Measurements from ENCODE around the gene VSIG2.

GRCh38 chr11:124776865-124777645 is 25.0 kb upstream of the VSIG2 start:
- no peak for TF ChIP-seq CEBPB (IDR thresholded peaks at IDR 0.05)
- TF ChIP-seq TCF12 (IDR thresholded peaks at IDR 0.05; ENCODE audit: low read depth): no peak
- no peak for TF ChIP-seq EGR1 (IDR thresholded peaks at IDR 0.05)
- TF ChIP-seq EP300 (IDR thresholded peaks at IDR 0.05; ENCODE audit: borderline replicate concordance): no peak
- no peak for TF ChIP-seq REST (IDR thresholded peaks at IDR 0.05; ENCODE audit: low read depth)
- no peak for TF ChIP-seq TEAD4 (IDR thresholded peaks at IDR 0.05)
- no peak for TF ChIP-seq RAD21 (IDR thresholded peaks at IDR 0.05; ENCODE audit: low read depth)
- TF ChIP-seq YY1 (IDR thresholded peaks at IDR 0.05; ENCODE audit: low read depth): no peak
- no peak for TF ChIP-seq MAX (IDR thresholded peaks at IDR 0.05)
- TF ChIP-seq NFIC (IDR thresholded peaks at IDR 0.05): no peak
- no peak for TF ChIP-seq TAF1 (IDR thresholded peaks at IDR 0.05; ENCODE audit: low read depth)
- no peak for TF ChIP-seq CREB1 (IDR thresholded peaks at IDR 0.05; ENCODE audit: low read depth)

Measured in Ishikawa (cell line).